ENCODE measurements around the gene COA3.

The COA3 gene

GRCh38 chr17:42779936-42780850 lies 18.3 kb downstream of the COA3 start, which contains the start of gene WNK4:
TSS of gene WNK4 (plus strand) at chr17:42780610. CDS start at chr17:42780699, 89 bp downstream.
- no peak for DNase-seq
- TF ChIP-seq CTCF (IDR thresholded peaks at IDR 0.05), result no peak
- H3K4me1 ChIP-seq, result peaks cover 0 to 40% (median 21%) of the 10 kb centered on the region in 4 donors
- H3K9me3 ChIP-seq, result no peaks in the 10 kb centered on the region
- H3K27ac ChIP-seq, result no peak within 1 kb of the TSS
- peaks cover 40 to 46% (median 45%) of the 10 kb centered on the region in 3 donors for H3K36me3 ChIP-seq
- H3K4me3 ChIP-seq, result peak within 1 kb of the TSS in 1 of 2 donors; percentile 36
- intact Hi-C loops (cut with DNase I; ENCODE audit: low total_unique reads), result no loop called here
- peaks cover 0 to 54% of the 10 kb centered on the region in 2 donors for H3K27me3 ChIP-seq

- Histone ChIP-seq H3K9me3 (no peaks in the 10 kb centered on the region), H3K27me3 (peaks cover 0 to 46% of the 10 kb centered on the region in 2 donors), H3K27ac (no peak overlapping the region), H3K4me1 (peaks cover 0 to 33% (median 19%) of the 10 kb centered on the region in 4 donors), H3K4me3 (no peak overlapping the region), H3K36me3 (peaks cover 40 to 50% (median 48%) of the 10 kb centered on the region in 3 donors)
- intact Hi-C loops (cut with DNase I; ENCODE audit: low total_unique reads), result no loop called here
- no peak for DNase-seq
- no peak for TF ChIP-seq CTCF (IDR thresholded peaks at IDR 0.05)
Observed at GRCh38 chr17:42779304-42779935, 19.1 kb downstream of the COA3 start.

- H3K9me3 ChIP-seq, result no peaks in the 10 kb centered on the region
- intact Hi-C loops (cut with DNase I; ENCODE audit: low total_unique reads), result no loop called here
- peaks cover 0 to 36% (median 23%) of the 10 kb centered on the region in 4 donors for H3K4me1 ChIP-seq
- H3K4me3 ChIP-seq, result no peak overlapping the region
- TF ChIP-seq CTCF (IDR thresholded peaks at IDR 0.05), result no peak
- H3K27ac ChIP-seq, result no peak overlapping the region
- peaks cover 40 to 50% (median 48%) of the 10 kb centered on the region in 3 donors for H3K36me3 ChIP-seq
- no peak for DNase-seq
- H3K27me3 ChIP-seq, result peaks cover 0 to 38% of the 10 kb centered on the region in 2 donors
Observed at GRCh38 chr17:42778570-42778969, 19.9 kb downstream of the COA3 start.

- Histone ChIP-seq H3K4me1 (peaks cover 0 to 26% (median 16%) of the 10 kb centered on the region in 4 donors), H3K27ac (no peak overlapping the region), H3K36me3 (peaks cover 40 to 50% (median 48%) of the 10 kb centered on the region in 3 donors), H3K4me3 (no peak overlapping the region), H3K9me3 (no peaks in the 10 kb centered on the region), H3K27me3 (peaks cover 0 to 8% of the 10 kb centered on the region in 2 donors)
- no peak for DNase-seq
- intact Hi-C loops (cut with DNase I; ENCODE audit: low total_unique reads), result no loop called here
- no peak for TF ChIP-seq CTCF (IDR thresholded peaks at IDR 0.05)
Observed at GRCh38 chr17:42775534-42776098, 22.9 kb downstream of the COA3 start.

- Histone ChIP-seq H3K27ac (peak overlapping the region; percentile 70 to 76), H3K4me1 (peaks cover 0 to 17% (median 9%) of the 10 kb centered on the region in 4 donors), H3K4me3 (peak overlapping the region; percentile 62 to 66), H3K9me3 (no peaks in the 10 kb centered on the region), H3K36me3 (peaks cover 37 to 45% (median 43%) of the 10 kb centered on the region in 3 donors), H3K27me3 (no peaks in the 10 kb centered on the region)
- no peak for DNase-seq
- intact Hi-C loops (cut with DNase I; ENCODE audit: low total_unique reads), result no loop called here
- TF ChIP-seq CTCF (IDR thresholded peaks at IDR 0.05), result no peak
Observed at GRCh38 chr17:42774066-42774745, 24.3 kb downstream of the COA3 start.
